B cell (primary cell): ENCODE results near the gene HOXA10. TPM values are rescaled to one million over a fixed set of nuclear protein-coding genes. Genes with fewer than 3 reads are reported as not detected.
A peak's percentile ranks its signal among the peaks of the same experiment; 100 is the strongest.

Source experiments
- ATAC-seq: fragments of 200-7000 bp; cut with Tn5 transposase; one replicate; pipeline ENCODE4 v1.10.0; 2021; ENCODE audit warnings: low read depth, mild to moderate bottlenecking, moderate number of reproducible peaks, moderate library complexity
- CTCF ChIA-PET: fragments of 350-600 bp; sonication (Branson Sonifier 250); formaldehyde crosslinking; loops from one replicate; lab custom pipeline; 2021; ENCODE audit warnings: antibody characterized with exemption, inconsistent platforms; lab: Charles Lee
- POLR2A ChIA-PET: fragments of 350-600 bp; sonication (Branson Sonifier 250); formaldehyde crosslinking; loops from one replicate; lab custom pipeline; 2021; ENCODE audit warnings: antibody characterized with exemption; lab: Charles Lee
- DNase-seq: peaks from one replicate; pipeline ENCODE4 v3.0.0; 2013
- H2AFZ ChIP-seq: 2 replicates; pipeline ENCODE4 v1.6.1; 2012; ENCODE audit warnings: mild to moderate bottlenecking, low read depth, low read length; ENCODE audit not compliant: insufficient read depth, poor library complexity, severe bottlenecking
- H3K27ac ChIP-seq, 2 donors: 1 replicate in 1 of 2; 2 replicates in 1 of 2; pipeline ENCODE4 v1.5.1; 2012 to 2013; ENCODE audit warnings: low read length in 2 of 2, mild to moderate bottlenecking in 2 of 2, moderate library complexity in 1 of 2
- H3K27me3 ChIP-seq, 4 experiments: fragments of 200-600 bp in 1 of 4; sonication (generic) in 1 of 4; replicated peaks in 1 of 4; 1 replicate in 2 of 4; 2 replicates in 2 of 4; pipeline versions ENCODE4 v1.6.1 to v1.7.0; 2013 to 2016; ENCODE audit warnings: low read length in 3 of 4, mild to moderate bottlenecking in 2 of 4, mixed read lengths in 1 of 4, moderate library complexity in 1 of 4; ENCODE audit not compliant: insufficient read depth in 4 of 4, control insufficient read depth in 3 of 4; ENCODE audit errors: control extremely low read depth in 1 of 4
- H3K36me3 ChIP-seq, 2 experiments: replicated peaks in 1 of 2; 1 replicate in 1 of 2; 2 replicates in 1 of 2; pipeline versions ENCODE4 v1.6.1 to v1.7.1; 2013; ENCODE audit warnings: low read length in 1 of 2; ENCODE audit not compliant: insufficient read depth in 2 of 2, control insufficient read depth in 1 of 2; ENCODE audit errors: control extremely low read depth in 1 of 2, extremely low read depth in 1 of 2
- H3K4me1 ChIP-seq, 2 donors: fragments of 200-600 bp in 1 of 2; sonication (generic) in 1 of 2; 1 replicate in 1 of 2; 2 replicates in 1 of 2; pipeline versions ENCODE4 v1.5.1 to v1.6.1; 2013 to 2017; ENCODE audit warnings: low read length in 2 of 2; ENCODE audit not compliant: control insufficient read depth in 2 of 2, insufficient read depth in 2 of 2
- H3K4me2 ChIP-seq: replicated peaks from 2 replicates; pipeline ENCODE3; 2012; ENCODE audit warnings: mild to moderate bottlenecking, low read depth, low read length; ENCODE audit not compliant: poor library complexity, severe bottlenecking
- H3K4me3 ChIP-seq, 5 experiments: fragments of 200-600 bp in 1 of 5; sonication (generic) in 1 of 5; 1 replicate in 3 of 5; 2 replicates in 2 of 5; pipeline versions ENCODE4 v1.5.1 to v1.7.0; 2011 to 2016; ENCODE audit warnings: low read length in 4 of 5, mild to moderate bottlenecking in 4 of 5, low read depth in 2 of 5, control low read depth in 1 of 5, moderate library complexity in 1 of 5; ENCODE audit not compliant: insufficient read depth in 1 of 5; ENCODE audit errors: control extremely low read depth in 1 of 5, extremely low read depth in 1 of 5
- H3K79me2 ChIP-seq: fragments of 200-600 bp; sonication (generic); one replicate; pipeline ENCODE4 v1.6.0; 2016; ENCODE audit warnings: low read length; ENCODE audit not compliant: control insufficient read depth, insufficient read depth
- H3K9ac ChIP-seq: fragments of 200-600 bp; sonication (generic); 2 replicates; pipeline ENCODE4 v1.6.1; 2017; ENCODE audit warnings: mild to moderate bottlenecking, low read length, moderate library complexity
- H3K9me3 ChIP-seq, 3 donors: one replicate each; pipeline versions ENCODE4 v1.6.1 to v1.7.1; 2013; ENCODE audit warnings: low read length in 2 of 3; ENCODE audit not compliant: control insufficient read depth in 2 of 3, insufficient read depth in 1 of 3; ENCODE audit errors: control extremely low read depth in 1 of 3
- H4K20me1 ChIP-seq: 2 replicates; pipeline ENCODE4 v1.6.0; 2012; ENCODE audit warnings: mild to moderate bottlenecking, low read length; ENCODE audit not compliant: insufficient read depth, control insufficient read depth, poor library complexity, severe bottlenecking
- H3K27ac Mint-ChIP-seq: one replicate; pipeline ENCODE4 v1.8.0; 2021; ENCODE audit warnings: mixed read lengths
- H3K27me3 Mint-ChIP-seq: one replicate; pipeline ENCODE4 v1.8.0; 2021; ENCODE audit warnings: mixed read lengths
- H3K4me1 Mint-ChIP-seq: one replicate; pipeline ENCODE4 v1.8.0; 2021; ENCODE audit warnings: mixed read lengths
- H3K4me3 Mint-ChIP-seq: one replicate; pipeline ENCODE4 v1.8.0; 2021; ENCODE audit warnings: mixed read lengths
- H3K9me3 Mint-ChIP-seq: one replicate; pipeline ENCODE4 v1.8.0; 2022; ENCODE audit warnings: mixed read lengths; ENCODE audit not compliant: insufficient read depth
- CTCF ChIP-seq: fragments of 200-600 bp; IDR thresholded peaks from one replicate; pipeline ENCODE4 v1.8.0; 2022; ENCODE audit warnings: antibody characterized with exemption, mild to moderate bottlenecking
- EZH2 ChIP-seq: IDR thresholded peaks from 2 replicates; pipeline ENCODE4 v1.6.1; 2012; ENCODE audit warnings: borderline replicate concordance, low read depth, mild to moderate bottlenecking, moderate library complexity, low read length; ENCODE audit not compliant: insufficient read depth, poor library complexity, severe bottlenecking
- WGBS: methylation state at CpG from one replicate; pipeline ENCODE4 v1.1.5; 2013; ENCODE audit warnings: missing lambda C conversion rate; ENCODE audit not compliant: insufficient coverage; 5-methylcytosine and 5-hydroxymethylcytosine counted together
- intact Hi-C: fragments of 100-400 bp; cut with micrococcal nuclease; formaldehyde crosslinking; loops from one replicate; pipeline ENCODE4 v1.10.0; 2022
- polyA plus RNA-seq: library from polyadenylated mRNA; depleted of rRNA; stranded (reverse); fragments of >200 nt; gene quantifications from 2 replicates; pipeline ENCODE4 v1.2.3, GENCODE V29; 2012
- total RNA-seq, 2 donors: library from RNA; stranded (reverse); fragments of 120-200 nt in 1 of 2; gene quantifications; 1 replicate in 1 of 2; 2 replicates in 1 of 2; pipeline versions ENCODE4 v1.2.3 to v1.2.4, GENCODE V29; 2013 to 2022

HOXA10 gene
- total and polyA plus RNA-seq, 2 donors (not counting 1 experiment from before 2014, with no cell fraction given) = not detected

- Histone ChIP-seq H3K4me3 (peak overlapping the region; percentile 24 to 76 (median 62)), H3K36me3 (no peaks in the 10 kb centered on the region), H3K4me1 (peaks cover 49 to 58% of the 10 kb centered on the region in 2 donors), H3K27me3 (peaks cover 1 to 88% (median 75%) of the 10 kb centered on the region in 4 experiments), H4K20me1 (peaks cover 4% of the 10 kb centered on the region), H2AFZ (peak overlapping the region; percentile 92), H3K9ac (peak overlapping the region; percentile 74), H3K27ac (no peak overlapping the region), H3K4me2 (peak overlapping the region; percentile 99), H3K79me2 (no peaks in the 10 kb centered on the region), H3K9me3 (peaks cover 0 to 76% (median 11%) of the 10 kb centered on the region in 3 donors)
- ATAC-seq (peak; percentile 23), DNase-seq (no peak)
- TF ChIP-seq EZH2 = no peak
- TF ChIP-seq CTCF = peak; percentile 62
- WGBS = 0% methylated on average over 13 of the region's 27 CpGs
- H3K4me3 Mint-ChIP-seq = peak overlapping the region; percentile 86
- no peaks in the 10 kb centered on the region for H3K9me3 Mint-ChIP-seq
- intact Hi-C loops = loop anchor here (1.0 to 10.0 kb wide), 9 partner anchors 40 to 1084 kb away; partner anchors contain the start of gene HOXA13
- H3K27ac Mint-ChIP-seq = peak overlapping the region; percentile 67
- POLR2A ChIA-PET = interaction anchor here (0.7 kb wide), 1 partner anchor 1003 kb away, joined by 3 read pairs; no protein-coding TSS in a partner anchor
- CTCF ChIA-PET = interaction anchor here (0.6 to 4.0 kb wide), 55 partner anchors 9 to 1665 kb away, joined by 3 to 122 read pairs (median 4); partner anchors contain the start of genes EVX1, HOXA11, HOXA13 and HOXA3
- H3K27me3 Mint-ChIP-seq = peaks cover 72% of the 10 kb centered on the region
- H3K4me1 Mint-ChIP-seq = peaks cover 38% of the 10 kb centered on the region
These were observed 12.9 kb downstream of the HOXA10 start for GRCh38 chr7:27161214-27161720.
